Natural killer cell treated with Interleukin-12 subunit alpha and Interleukin-12 subunit beta and Interleukin-15 and Interleukin-18, amount 100 ng/mL, for 72 hours (primary cell): Measurements from ENCODE around the gene RHBDL1. TPM values are rescaled to one million over a fixed set of nuclear protein-coding genes. Genes with fewer than 3 reads are reported as not detected.

Experiments
- ATAC-seq, 2 donors: fragments of 150-1000 bp; cut with Tn5 transposase in 1 of 2; sonication (Bioruptor Pico), chemical (Tn5 transposase) in 1 of 2; 2 replicates each; pipeline ENCODE4 v1.10.0; 2021
- DNase-seq: peaks from one replicate; pipeline ENCODE4 v3.0.0; 2022; ENCODE audit warnings: low spot score
- H3K27ac Mint-ChIP-seq, 2 donors: 1 replicate in 1 of 2; 2 replicates in 1 of 2; pipeline ENCODE4 v1.8.0; 2022; ENCODE audit warnings: mixed read lengths in 2 of 2, mild to moderate bottlenecking in 1 of 2, moderate library complexity in 1 of 2
- H3K27me3 Mint-ChIP-seq, 2 donors: 1 replicate in 1 of 2; 2 replicates in 1 of 2; pipeline ENCODE4 v1.8.0; 2022; ENCODE audit warnings: mixed read lengths in 2 of 2
- H3K36me3 Mint-ChIP-seq: one replicate; pipeline ENCODE4 v1.8.0; 2022; ENCODE audit warnings: mixed read lengths
- H3K4me1 Mint-ChIP-seq, 2 donors: 1 replicate in 1 of 2; 2 replicates in 1 of 2; pipeline ENCODE4 v1.8.0; 2022; ENCODE audit warnings: low read depth in 2 of 2, mixed read lengths in 2 of 2, mild to moderate bottlenecking in 1 of 2
- H3K4me3 Mint-ChIP-seq: one replicate; pipeline ENCODE4 v1.8.0; 2022; ENCODE audit warnings: mixed read lengths
- H3K9me3 Mint-ChIP-seq: 2 replicates; pipeline ENCODE4 v1.8.0; 2022; ENCODE audit warnings: mixed read lengths
- total RNA-seq, 2 donors: library from RNA; stranded (reverse); gene quantifications; one replicate each; pipeline ENCODE4 v1.2.3, GENCODE V29; 2022

Gene RHBDL1
- total RNA-seq, result 1 to 10 TPM; 1.0 to 1.5 TPM

- no peak for ATAC-seq
- Mint-ChIP-seq H3K27me3 (no peaks in the 10 kb centered on the region), H3K36me3 (no peaks in the 10 kb centered on the region), H3K9me3 (no peaks in the 10 kb centered on the region), H3K27ac (no peak within 1 kb of the TSS), H3K4me3 (peak within 1 kb of the TSS; percentile 34), H3K4me1 (peaks cover 9% of the 10 kb centered on the region in 2 donors)
- no peak for DNase-seq
Measured at GRCh38 chr16:674968-675883, at the start of gene RHBDL1. Gene RHBDL1, plus strand, starts transcription at chr16:675671. Its CDS starts 120 bp downstream, at chr16:675791.

- Mint-ChIP-seq H3K27me3 (no peaks in the 10 kb centered on the region), H3K27ac (no peak overlapping the region), H3K9me3 (no peaks in the 10 kb centered on the region), H3K4me3 (no peak overlapping the region), H3K36me3 (no peaks in the 10 kb centered on the region), H3K4me1 (no peaks in the 10 kb centered on the region)
- DNase-seq (no peak), ATAC-seq (no peak)
Measured at GRCh38 chr16:625977-626765, 49.3 kb upstream of the RHBDL1 start.

GRCh38 chr16:626787-627453, 48.6 kb upstream of the RHBDL1 start:
- no peak for ATAC-seq
- no peaks in the 10 kb centered on the region for H3K27me3 Mint-ChIP-seq

GRCh38 chr16:627454-628239, 47.8 kb upstream of the RHBDL1 start:
- no peak overlapping the region for H3K4me3 Mint-ChIP-seq
- DNase-seq, result no peak
- no peak for ATAC-seq
- H3K9me3 Mint-ChIP-seq, result no peaks in the 10 kb centered on the region
- no peaks in the 10 kb centered on the region for H3K27me3 Mint-ChIP-seq
- H3K36me3 Mint-ChIP-seq, result no peaks in the 10 kb centered on the region
- no peak overlapping the region for H3K27ac Mint-ChIP-seq
- H3K4me1 Mint-ChIP-seq, result no peaks in the 10 kb centered on the region

More at GRCh38 chr16:626787-627453, 48.6 kb upstream of the RHBDL1 start:
- Mint-ChIP-seq H3K27ac (no peak overlapping the region), H3K4me3 (no peak overlapping the region), H3K36me3 (no peaks in the 10 kb centered on the region), H3K4me1 (no peaks in the 10 kb centered on the region), H3K9me3 (no peaks in the 10 kb centered on the region)
- no peak for DNase-seq

GRCh38 chr16:628321-629061, 47.0 kb upstream of the RHBDL1 start:
- no peaks in the 10 kb centered on the region for H3K9me3 Mint-ChIP-seq
- no peaks in the 10 kb centered on the region for H3K27me3 Mint-ChIP-seq
- H3K4me3 Mint-ChIP-seq, result no peak overlapping the region
- no peaks in the 10 kb centered on the region for H3K36me3 Mint-ChIP-seq
- DNase-seq, result no peak
- no peaks in the 10 kb centered on the region for H3K4me1 Mint-ChIP-seq
- no peak for ATAC-seq
- H3K27ac Mint-ChIP-seq, result no peak overlapping the region

DNA sequence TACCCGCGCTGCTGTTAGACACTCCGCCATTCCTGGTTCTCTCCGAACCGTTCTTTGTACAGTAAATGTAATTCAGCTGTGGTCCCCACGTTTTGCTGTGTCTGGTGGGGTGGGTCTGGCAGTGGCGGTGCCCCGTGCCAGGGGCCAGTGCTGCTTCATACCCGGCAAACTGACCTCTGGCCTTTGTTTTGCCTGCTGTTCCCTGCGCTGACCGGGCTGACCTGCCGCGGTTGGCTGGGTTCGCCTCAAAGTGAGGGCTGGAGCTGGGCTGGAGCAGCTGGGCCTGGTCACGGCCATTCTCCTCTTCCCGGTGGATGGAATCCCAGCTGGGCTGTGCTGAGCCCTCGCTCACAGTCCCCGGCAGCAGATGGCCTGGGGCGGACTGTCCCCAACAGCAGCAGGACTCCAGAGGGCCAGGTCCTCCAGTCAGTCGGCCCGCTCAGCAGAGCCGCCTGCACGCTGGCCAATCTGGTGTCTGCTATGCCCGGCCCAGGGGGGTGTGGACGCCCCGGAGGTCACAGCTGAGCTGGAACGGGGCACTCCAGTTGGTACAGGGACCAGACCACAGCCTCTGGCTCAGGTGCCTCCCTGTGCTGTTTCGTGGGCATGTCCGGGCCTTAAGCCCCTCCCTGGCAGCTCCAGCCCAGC, 46.2 kb upstream of the RHBDL1 start:
- ATAC-seq (no peak), DNase-seq (no peak)
- H3K9me3 Mint-ChIP-seq, result no peaks in the 10 kb centered on the region
- H3K36me3 Mint-ChIP-seq, result no peaks in the 10 kb centered on the region
- no peak overlapping the region for H3K27ac Mint-ChIP-seq
- no peaks in the 10 kb centered on the region for H3K4me1 Mint-ChIP-seq
- H3K4me3 Mint-ChIP-seq, result no peak overlapping the region
- H3K27me3 Mint-ChIP-seq, result no peaks in the 10 kb centered on the region

GRCh38 chr16:629833-630248, 45.6 kb upstream of the RHBDL1 start:
- Mint-ChIP-seq H3K27me3 (no peaks in the 10 kb centered on the region), H3K9me3 (no peaks in the 10 kb centered on the region), H3K36me3 (no peaks in the 10 kb centered on the region), H3K4me1 (no peaks in the 10 kb centered on the region), H3K27ac (no peak overlapping the region), H3K4me3 (no peak overlapping the region)
- peak in 1 of 2 donors; percentile 1 for ATAC-seq
- no peak for DNase-seq

DNA sequence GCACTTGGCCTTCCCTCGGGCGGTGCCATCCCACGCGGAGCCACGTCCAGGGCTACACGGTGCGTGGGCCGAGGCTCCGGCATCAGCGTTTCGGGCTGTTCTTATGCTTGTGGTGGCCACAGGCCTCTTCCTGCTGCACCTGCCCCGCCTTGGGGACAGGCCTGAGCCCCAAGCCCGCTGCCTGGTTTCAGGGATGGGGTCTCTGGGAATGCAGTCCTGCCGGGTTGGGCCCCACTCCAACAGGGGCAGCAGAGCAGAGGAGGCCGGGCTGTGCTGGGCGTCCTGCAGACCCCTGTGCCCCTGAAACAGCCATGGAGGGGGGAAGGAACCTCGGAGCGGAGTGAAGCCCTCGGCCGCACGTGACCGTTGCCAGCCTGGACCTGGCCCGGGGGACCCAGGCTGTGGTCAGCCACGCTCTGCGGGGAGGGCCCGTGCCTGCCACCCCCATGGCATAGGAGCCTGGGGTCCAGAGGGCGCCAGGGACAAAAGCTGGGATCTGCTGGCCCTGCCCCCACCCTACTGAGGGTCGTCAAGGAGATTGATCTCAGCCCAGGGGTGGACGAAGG, 45.1 kb upstream of the RHBDL1 start:
- no peak overlapping the region for H3K4me3 Mint-ChIP-seq
- no peak overlapping the region for H3K27ac Mint-ChIP-seq
- DNase-seq (no peak), ATAC-seq (no peak)
- H3K27me3 Mint-ChIP-seq, result no peaks in the 10 kb centered on the region
- no peaks in the 10 kb centered on the region for H3K9me3 Mint-ChIP-seq
- no peaks in the 10 kb centered on the region for H3K36me3 Mint-ChIP-seq
- no peaks in the 10 kb centered on the region for H3K4me1 Mint-ChIP-seq

DNA sequence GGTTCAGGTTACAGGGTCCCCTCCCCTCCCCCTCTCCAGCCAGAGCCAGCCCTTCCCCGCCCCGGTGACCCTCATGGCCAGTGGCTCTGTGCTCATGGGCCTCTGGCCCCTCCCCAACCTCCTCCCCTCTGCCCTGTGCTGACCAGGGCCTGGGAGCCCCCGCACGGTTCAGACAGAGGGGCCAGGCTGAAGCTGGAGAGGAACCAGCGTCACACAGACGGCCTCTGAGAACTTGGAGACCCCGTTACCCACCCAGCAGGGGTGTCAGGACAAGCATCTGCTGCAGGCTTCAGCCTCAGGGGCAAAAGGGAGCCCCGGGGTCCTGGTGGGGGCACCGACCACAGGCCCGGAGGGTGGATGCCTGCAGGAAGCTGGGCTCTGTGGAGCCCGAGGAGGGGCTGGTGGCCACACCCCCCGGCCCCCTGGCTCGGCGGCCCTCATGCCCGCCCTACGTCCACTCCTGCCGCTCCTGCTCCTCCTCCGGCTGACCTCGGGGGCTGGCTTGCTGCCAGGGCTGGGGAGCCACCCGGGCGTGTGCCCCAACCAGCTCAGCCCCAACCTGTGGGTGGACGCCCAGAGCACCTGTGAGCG, 44.6 kb upstream of the RHBDL1 start, which contains the start of gene WFIKKN1:
Gene WFIKKN1, plus strand, starts transcription at position 171 of the 591 bp plus-strand sequence. Its CDS starts 269 bp downstream, at position 440.
- ATAC-seq (no peak), DNase-seq (no peak)
- Mint-ChIP-seq H3K9me3 (no peaks in the 10 kb centered on the region), H3K27ac (no peak within 1 kb of the TSS), H3K4me3 (no peak within 1 kb of the TSS), H3K27me3 (no peaks in the 10 kb centered on the region), H3K36me3 (no peaks in the 10 kb centered on the region), H3K4me1 (no peaks in the 10 kb centered on the region)

- peaks cover 6 to 7% of the 10 kb centered on the region in 2 donors for H3K4me1 Mint-ChIP-seq
- ATAC-seq, result no peak
Measured at GRCh38 chr16:631808-632358, 43.6 kb upstream of the RHBDL1 start.

DNA sequence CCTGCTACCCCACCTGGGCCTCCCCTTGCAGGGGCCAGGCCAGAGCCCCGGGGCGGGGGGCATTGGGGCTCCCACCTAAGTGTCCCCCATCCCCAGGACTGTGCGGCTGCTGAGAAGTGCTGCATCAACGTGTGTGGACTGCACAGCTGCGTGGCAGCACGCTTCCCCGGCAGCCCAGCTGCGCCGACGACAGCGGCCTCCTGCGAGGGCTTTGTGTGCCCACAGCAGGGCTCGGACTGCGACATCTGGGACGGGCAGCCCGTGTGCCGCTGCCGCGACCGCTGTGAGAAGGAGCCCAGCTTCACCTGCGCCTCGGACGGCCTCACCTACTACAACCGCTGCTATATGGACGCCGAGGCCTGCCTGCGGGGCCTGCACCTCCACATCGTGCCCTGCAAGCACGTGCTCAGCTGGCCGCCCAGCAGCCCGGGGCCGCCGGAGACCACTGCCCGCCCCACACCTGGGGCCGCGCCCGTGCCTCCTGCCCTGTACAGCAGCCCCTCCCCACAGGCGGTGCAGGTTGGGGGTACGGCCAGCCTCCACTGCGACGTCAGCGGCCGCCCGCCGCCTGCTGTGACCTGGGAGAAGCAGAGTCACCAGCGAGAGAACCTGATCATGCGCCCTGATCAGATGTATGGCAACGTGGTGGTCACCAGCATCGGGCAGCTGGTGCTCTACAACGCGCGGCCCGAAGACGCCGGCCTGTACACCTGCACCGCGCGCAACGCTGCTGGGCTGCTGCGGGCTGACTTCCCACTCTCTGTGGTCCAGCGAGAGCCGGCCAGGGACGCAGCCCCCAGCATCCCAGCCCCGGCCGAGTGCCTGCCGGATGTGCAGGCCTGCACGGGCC, 42.8 kb upstream of the RHBDL1 start:
- Mint-ChIP-seq H3K36me3 (no peaks in the 10 kb centered on the region), H3K4me1 (peaks cover 6 to 7% of the 10 kb centered on the region in 2 donors), H3K4me3 (no peak overlapping the region), H3K9me3 (no peaks in the 10 kb centered on the region), H3K27me3 (no peaks in the 10 kb centered on the region), H3K27ac (no peak overlapping the region)
- DNase-seq (no peak), ATAC-seq (no peak)

More at GRCh38 chr16:631808-632358, 43.6 kb upstream of the RHBDL1 start:
- no peaks in the 10 kb centered on the region for H3K9me3 Mint-ChIP-seq
- H3K27ac Mint-ChIP-seq, result no peak overlapping the region
- no peaks in the 10 kb centered on the region for H3K27me3 Mint-ChIP-seq
- no peaks in the 10 kb centered on the region for H3K36me3 Mint-ChIP-seq
- H3K4me3 Mint-ChIP-seq, result no peak overlapping the region
- no peak for DNase-seq
